ENCODE results near the gene DOCK2. TPM values are rescaled to one million over a fixed set of nuclear protein-coding genes. Genes with fewer than 3 reads are reported as not detected.

DOCK2 gene
- total RNA-seq, 1 experiment from 2014 or later: 2.2 TPM

DNA sequence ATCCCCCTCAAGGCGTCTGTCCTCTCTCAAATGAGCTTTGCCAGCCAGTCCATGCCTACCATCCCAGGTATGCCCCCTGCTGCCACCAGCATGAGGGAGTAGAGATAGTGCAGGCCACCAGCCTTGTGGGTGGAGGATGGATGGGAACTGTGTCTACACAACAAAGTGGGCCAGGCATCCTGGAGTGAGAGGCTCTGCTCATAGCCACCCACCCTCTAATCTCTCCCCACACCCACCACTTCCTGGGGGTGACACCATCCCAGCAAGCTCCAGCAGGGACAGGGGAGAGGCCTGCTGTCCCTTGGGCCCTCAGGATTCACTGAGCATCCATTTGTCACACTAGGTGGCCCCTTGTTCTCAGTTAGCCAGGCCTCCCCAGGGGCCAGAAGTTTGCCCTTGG, 443.1 kb downstream of the DOCK2 start:
- Histone ChIP-seq H3K4me3 (ENCODE audit: low read depth, low read length, poor library complexity, severe bottlenecking) (no peak overlapping the region), H3K27ac (ENCODE audit: low read depth, low read length, poor library complexity, severe bottlenecking) (no peak overlapping the region), H3K36me3 (ENCODE audit: insufficient read depth, low read length, poor library complexity, severe bottlenecking) (no peaks in the 10 kb centered on the region), H3K27me3 (replicated peaks; ENCODE audit: insufficient read depth, low read depth, low read length, poor library complexity) (no peaks in the 10 kb centered on the region), H3K4me1 (ENCODE audit: insufficient read depth, low read length, poor library complexity, severe bottlenecking) (no peaks in the 10 kb centered on the region), H3K9me3 (ENCODE audit: low read depth, low read length, poor library complexity, severe bottlenecking) (no peaks in the 10 kb centered on the region)
- no peak for TF ChIP-seq EZH2 (IDR thresholded peaks at IDR 0.05; ENCODE audit: borderline replicate concordance, low read depth, low read length, poor library complexity, severe bottlenecking)
- TF ChIP-seq, protein P1, sequence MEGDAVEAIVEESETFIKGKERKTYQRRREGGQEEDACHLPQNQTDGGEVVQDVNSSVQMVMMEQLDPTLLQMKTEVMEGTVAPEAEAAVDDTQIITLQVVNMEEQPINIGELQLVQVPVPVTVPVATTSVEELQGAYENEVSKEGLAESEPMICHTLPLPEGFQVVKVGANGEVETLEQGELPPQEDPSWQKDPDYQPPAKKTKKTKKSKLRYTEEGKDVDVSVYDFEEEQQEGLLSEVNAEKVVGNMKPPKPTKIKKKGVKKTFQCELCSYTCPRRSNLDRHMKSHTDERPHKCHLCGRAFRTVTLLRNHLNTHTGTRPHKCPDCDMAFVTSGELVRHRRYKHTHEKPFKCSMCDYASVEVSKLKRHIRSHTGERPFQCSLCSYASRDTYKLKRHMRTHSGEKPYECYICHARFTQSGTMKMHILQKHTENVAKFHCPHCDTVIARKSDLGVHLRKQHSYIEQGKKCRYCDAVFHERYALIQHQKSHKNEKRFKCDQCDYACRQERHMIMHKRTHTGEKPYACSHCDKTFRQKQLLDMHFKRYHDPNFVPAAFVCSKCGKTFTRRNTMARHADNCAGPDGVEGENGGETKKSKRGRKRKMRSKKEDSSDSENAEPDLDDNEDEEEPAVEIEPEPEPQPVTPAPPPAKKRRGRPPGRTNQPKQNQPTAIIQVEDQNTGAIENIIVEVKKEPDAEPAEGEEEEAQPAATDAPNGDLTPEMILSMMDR (conservative IDR thresholded peaks at IDR 0.05; ENCODE audit: low read depth, low read length): no peak
- no TSS peak for BruUV-seq (replicated peaks)
- ChIA-PET POLR2A (ENCODE audit: low non-redundant PET) (no interaction called here), CTCF (no interaction called here)
- no peak for DNase-seq (ENCODE audit: low spot score)
- intact Hi-C loops (cut with micrococcal nuclease; ENCODE audit: unreplicated experiment): no loop called here

DNA sequence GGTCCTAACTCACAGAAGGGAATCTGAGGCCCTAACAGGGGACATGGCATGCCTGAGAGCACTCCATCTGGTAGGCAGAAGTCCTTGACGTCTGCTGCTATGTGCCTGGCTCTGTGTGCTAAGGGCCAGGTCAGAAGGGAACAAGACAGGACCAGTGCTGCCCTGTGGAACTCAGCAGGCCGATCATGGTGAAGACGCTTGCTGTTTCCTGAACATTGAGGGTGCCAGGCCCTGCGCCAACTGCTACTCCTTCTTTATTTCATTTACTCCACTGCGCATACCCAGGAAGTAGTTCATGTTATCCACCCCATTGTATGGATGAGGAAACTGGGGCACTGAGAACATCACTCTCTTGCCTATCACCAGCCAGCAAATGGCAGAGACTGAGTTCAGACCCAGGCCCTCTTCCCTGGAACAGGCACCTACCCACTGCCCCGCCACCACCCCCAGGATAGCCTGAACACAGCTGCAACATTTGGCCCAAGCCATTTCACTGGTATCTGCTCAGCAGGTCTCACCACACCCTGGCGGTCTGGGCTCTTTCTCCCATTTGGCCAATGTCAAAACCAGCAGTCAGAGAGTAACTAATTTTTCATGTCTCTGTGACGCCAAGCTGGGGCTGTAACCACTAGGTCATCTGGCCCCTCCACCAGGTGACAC, 443.8 kb downstream of the DOCK2 start:
- H3K4me1 ChIP-seq (ENCODE audit: insufficient read depth, low read length, poor library complexity, severe bottlenecking): no peaks in the 10 kb centered on the region
- no peak for DNase-seq (ENCODE audit: low spot score)
- TF ChIP-seq, protein P1 (conservative IDR thresholded peaks at IDR 0.05; ENCODE audit: low read depth, low read length): no peak
- H3K36me3 ChIP-seq (ENCODE audit: insufficient read depth, low read length, poor library complexity, severe bottlenecking): no peaks in the 10 kb centered on the region
- POLR2A ChIA-PET (ENCODE audit: low non-redundant PET): no interaction called here
- no peaks in the 10 kb centered on the region for H3K27me3 ChIP-seq (replicated peaks; ENCODE audit: insufficient read depth, low read depth, low read length, poor library complexity)
- no TSS peak for BruUV-seq (replicated peaks)
- no peak overlapping the region for H3K27ac ChIP-seq (ENCODE audit: low read depth, low read length, poor library complexity, severe bottlenecking)
- CTCF ChIA-PET: no interaction called here
- no peak overlapping the region for H3K4me3 ChIP-seq (ENCODE audit: low read depth, low read length, poor library complexity, severe bottlenecking)
- intact Hi-C loops (cut with micrococcal nuclease; ENCODE audit: unreplicated experiment): no loop called here
- H3K9me3 ChIP-seq (ENCODE audit: low read depth, low read length, poor library complexity, severe bottlenecking): no peaks in the 10 kb centered on the region

DNA sequence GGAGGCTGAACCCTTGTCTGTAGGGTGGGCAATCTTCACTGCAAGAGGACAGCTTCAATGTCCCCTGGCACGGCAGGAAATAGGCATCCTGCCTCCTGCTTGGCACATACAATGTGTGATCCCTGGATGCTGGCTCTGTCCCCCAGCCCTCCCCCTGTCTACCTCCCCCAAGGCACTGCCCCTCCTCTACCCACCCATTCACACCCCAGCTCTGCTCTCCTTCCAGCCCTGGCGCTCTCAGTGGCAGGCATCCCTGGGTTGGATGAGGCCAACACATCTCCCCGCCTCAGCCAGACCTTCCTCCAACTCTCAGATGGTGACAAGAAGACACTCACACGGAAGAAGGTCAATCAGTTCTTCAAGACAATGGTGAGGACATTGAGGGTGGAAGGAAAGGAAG, 444.5 kb downstream of the DOCK2 start:
- no peaks in the 10 kb centered on the region for H3K36me3 ChIP-seq (ENCODE audit: insufficient read depth, low read length, poor library complexity, severe bottlenecking)
- ChIA-PET CTCF (no interaction called here), POLR2A (ENCODE audit: low non-redundant PET) (no interaction called here)
- TF ChIP-seq EZH2 (IDR thresholded peaks at IDR 0.05; ENCODE audit: borderline replicate concordance, low read depth, low read length, poor library complexity, severe bottlenecking): no peak
- TF ChIP-seq, protein P1 (conservative IDR thresholded peaks at IDR 0.05; ENCODE audit: low read depth, low read length): no peak
- intact Hi-C loops (cut with micrococcal nuclease; ENCODE audit: unreplicated experiment): no loop called here
- no peak overlapping the region for H3K27ac ChIP-seq (ENCODE audit: low read depth, low read length, poor library complexity, severe bottlenecking)
- BruUV-seq (replicated peaks): no TSS peak
- H3K4me1 ChIP-seq (ENCODE audit: insufficient read depth, low read length, poor library complexity, severe bottlenecking): no peaks in the 10 kb centered on the region
- no peak for DNase-seq (ENCODE audit: low spot score)
- no peaks in the 10 kb centered on the region for H3K9me3 ChIP-seq (ENCODE audit: low read depth, low read length, poor library complexity, severe bottlenecking)
- H3K27me3 ChIP-seq (replicated peaks; ENCODE audit: insufficient read depth, low read depth, low read length, poor library complexity): no peaks in the 10 kb centered on the region
- H3K4me3 ChIP-seq (ENCODE audit: low read depth, low read length, poor library complexity, severe bottlenecking): no peak overlapping the region

All from A673 (cell line).